DND-41 (cell line): ENCODE data around the gene SEMA4A.

Source experiments
- ATAC-seq: fragments of 200-7000 bp; cut with Tn5 transposase; 3 replicates; pipeline ENCODE4 v1.9.1; 2021; ENCODE audit warnings: low read depth; ENCODE audit not compliant: insufficient read depth
- DNase-seq: peaks from one replicate; pipeline ENCODE4 v3.0.0-alpha.2; 2020
- H2AFZ ChIP-seq: 2 replicates; pipeline ENCODE4 v1.6.0; 2012; ENCODE audit warnings: low read depth, low read length
- H3K27ac ChIP-seq: 2 replicates; pipeline ENCODE4 v1.5.1; 2012; ENCODE audit warnings: low read length, inconsistent platforms
- H3K27me3 ChIP-seq: fragments of 200-600 bp; sonication (generic); 2 replicates; pipeline ENCODE4 v1.6.0; 2012; ENCODE audit warnings: low read length, mild to moderate bottlenecking, inconsistent platforms; ENCODE audit not compliant: insufficient read depth, poor library complexity
- H3K36me3 ChIP-seq: 2 replicates; pipeline ENCODE4 v1.5.1; 2012; ENCODE audit warnings: low read length, inconsistent platforms; ENCODE audit not compliant: insufficient read depth
- H3K4me1 ChIP-seq: 2 replicates; pipeline ENCODE4 v1.5.1; 2012; ENCODE audit warnings: mild to moderate bottlenecking, low read length; ENCODE audit not compliant: insufficient read depth
- H3K4me2 ChIP-seq: 2 replicates; pipeline ENCODE4 v1.6.0; 2012; ENCODE audit warnings: mild to moderate bottlenecking, moderate library complexity, low read length, inconsistent platforms; ENCODE audit not compliant: insufficient read depth
- H3K4me3 ChIP-seq, 2 experiments: fragments of 200-600 bp in 1 of 2; shearing (Covaris generic) in 1 of 2; 2 replicates each; pipeline ENCODE4 v1.5.1; 2012 to 2016; ENCODE audit warnings: inconsistent platforms in 2 of 2, low read length in 2 of 2, mild to moderate bottlenecking in 2 of 2, low read depth in 1 of 2, moderate library complexity in 1 of 2
- H3K79me2 ChIP-seq: 2 replicates; pipeline ENCODE4 v1.6.0; 2012; ENCODE audit warnings: low read length, inconsistent platforms; ENCODE audit not compliant: insufficient read depth
- H3K9ac ChIP-seq: 2 replicates; pipeline ENCODE4 v1.6.0; 2012; ENCODE audit warnings: low read depth, mild to moderate bottlenecking, inconsistent platforms, low read length, moderate library complexity
- H3K9me3 ChIP-seq: 2 replicates; pipeline ENCODE4 v1.5.1; 2012; ENCODE audit warnings: low read length, moderate library complexity, mild to moderate bottlenecking, inconsistent platforms; ENCODE audit not compliant: insufficient read depth, severe bottlenecking
- H4K20me1 ChIP-seq: 2 replicates; pipeline ENCODE4 v1.6.0; 2012; ENCODE audit warnings: low read length; ENCODE audit not compliant: insufficient read depth
- CTCF ChIP-seq: IDR thresholded peaks from 2 replicates; pipeline ENCODE4 v1.5.1; 2012; ENCODE audit warnings: borderline replicate concordance, low read length, moderate library complexity, mild to moderate bottlenecking; ENCODE audit not compliant: poor library complexity, severe bottlenecking; ENCODE audit errors: extremely low read depth
- EZH2 ChIP-seq: IDR thresholded peaks from 3 replicates; pipeline ENCODE4 v1.6.1; 2012; ENCODE audit warnings: borderline replicate concordance, low read depth, mild to moderate bottlenecking, moderate library complexity, low read length, inconsistent platforms; ENCODE audit not compliant: severe bottlenecking

The SEMA4A gene

GRCh38 chr1:156148216-156148615, 5.2 kb upstream of the SEMA4A start:
- Histone ChIP-seq H3K36me3 (no peaks in the 10 kb centered on the region), H3K4me2 (no peak overlapping the region), H3K4me3 (no peak overlapping the region), H3K27me3 (peaks cover 5% of the 10 kb centered on the region), H3K4me1 (no peaks in the 10 kb centered on the region), H3K27ac (no peak overlapping the region), H3K79me2 (no peaks in the 10 kb centered on the region), H3K9me3 (no peaks in the 10 kb centered on the region), H4K20me1 (no peaks in the 10 kb centered on the region), H3K9ac (no peak overlapping the region), H2AFZ (no peak overlapping the region)
- no peak for ATAC-seq
- no peak for DNase-seq
- TF ChIP-seq EZH2 (no peak), CTCF (no peak)

- Histone ChIP-seq H3K4me3 (no peak overlapping the region), H3K4me2 (no peak overlapping the region), H3K36me3 (no peaks in the 10 kb centered on the region), H3K79me2 (no peaks in the 10 kb centered on the region), H3K9me3 (no peaks in the 10 kb centered on the region), H2AFZ (no peak overlapping the region), H3K27me3 (peaks cover 5% of the 10 kb centered on the region), H3K9ac (no peak overlapping the region), H3K27ac (no peak overlapping the region), H3K4me1 (no peaks in the 10 kb centered on the region), H4K20me1 (no peaks in the 10 kb centered on the region)
- DNase-seq (no peak), ATAC-seq (no peak)
- TF ChIP-seq CTCF (no peak), EZH2 (no peak)
These were observed 3.7 kb upstream of the SEMA4A start for GRCh38 chr1:156149374-156150332.

- no peak overlapping the region for H3K27ac ChIP-seq
- no peaks in the 10 kb centered on the region for H3K4me1 ChIP-seq
- H3K4me3 ChIP-seq, result no peak overlapping the region
- no peak overlapping the region for H3K9ac ChIP-seq
- H3K9me3 ChIP-seq, result no peaks in the 10 kb centered on the region
- H3K4me2 ChIP-seq, result no peak overlapping the region
- H3K27me3 ChIP-seq, result peaks cover 5% of the 10 kb centered on the region
- no peaks in the 10 kb centered on the region for H4K20me1 ChIP-seq
- no peaks in the 10 kb centered on the region for H3K36me3 ChIP-seq
- H3K79me2 ChIP-seq, result no peaks in the 10 kb centered on the region
- no peak for DNase-seq
- no peak for ATAC-seq
- H2AFZ ChIP-seq, result no peak overlapping the region
- TF ChIP-seq EZH2 (no peak), CTCF (no peak)
These were observed 2.9 kb upstream of the SEMA4A start for GRCh38 chr1:156150333-156151011.
